ENCODE results near the gene DOCK1.
"Not testable (repeated sequence)": the region's sequence is repeated elsewhere in the genome, so short reads cannot be mapped to it uniquely, and the experiment has no call there.

Gene DOCK1

GRCh38 chr10:127279334-127279774 is 374.1 kb downstream of the DOCK1 start:
- DNase-seq (ENCODE audit: low read depth), result no peak

- no peak for DNase-seq (ENCODE audit: low read depth)
Observed at GRCh38 chr10:127280446-127280845, 375.2 kb downstream of the DOCK1 start.

- DNase-seq (ENCODE audit: low read depth), result no peak
Observed at GRCh38 chr10:127283017-127283416, 377.8 kb downstream of the DOCK1 start.

- no peak for DNase-seq (ENCODE audit: low read depth)
Observed at GRCh38 chr10:127283576-127283975, 378.3 kb downstream of the DOCK1 start.

- DNase-seq (ENCODE audit: low read depth), result no peak
Observed at GRCh38 chr10:127290850-127291249, 385.6 kb downstream of the DOCK1 start.

GRCh38 chr10:127291329-127291728 is 386.1 kb downstream of the DOCK1 start:
- DNase-seq (ENCODE audit: low read depth), result no peak

GRCh38 chr10:127292888-127293287 is 387.7 kb downstream of the DOCK1 start:
- DNase-seq (ENCODE audit: low read depth), result no peak

- no peak for DNase-seq (ENCODE audit: low read depth)
Observed at GRCh38 chr10:127293640-127294039, 388.4 kb downstream of the DOCK1 start.

GRCh38 chr10:127296696-127297095 is 391.5 kb downstream of the DOCK1 start:
- no peak for DNase-seq (ENCODE audit: low read depth)

- DNase-seq (ENCODE audit: low read depth), result peak; percentile 44
Observed at GRCh38 chr10:127298381-127298780, 393.2 kb downstream of the DOCK1 start.

GRCh38 chr10:127299192-127299591 is 394.0 kb downstream of the DOCK1 start:
- DNase-seq (ENCODE audit: low read depth), result not testable (repeated sequence)

GRCh38 chr10:127299956-127300689 is 394.9 kb downstream of the DOCK1 start:
- no peak for DNase-seq (ENCODE audit: low read depth)

- DNase-seq (ENCODE audit: low read depth), result no peak
Observed at GRCh38 chr10:127300868-127301321, 395.7 kb downstream of the DOCK1 start.

- no peak for DNase-seq (ENCODE audit: low read depth)
Observed at GRCh38 chr10:127302343-127302742, 397.1 kb downstream of the DOCK1 start.

GRCh38 chr10:127303105-127303504 is 397.9 kb downstream of the DOCK1 start:
- DNase-seq (ENCODE audit: low read depth), result no peak

GRCh38 chr10:127303746-127304145 is 398.5 kb downstream of the DOCK1 start:
- DNase-seq (ENCODE audit: low read depth), result no peak

- no peak for DNase-seq (ENCODE audit: low read depth)
Observed at GRCh38 chr10:127306479-127306878, 401.3 kb downstream of the DOCK1 start.

- no peak for DNase-seq (ENCODE audit: low read depth)
Observed at GRCh38 chr10:127307338-127307737, 402.1 kb downstream of the DOCK1 start.

- no peak for DNase-seq (ENCODE audit: low read depth)
Observed at GRCh38 chr10:127308031-127308430, 402.8 kb downstream of the DOCK1 start.

GRCh38 chr10:127309619-127310018 is 404.4 kb downstream of the DOCK1 start:
- not testable (repeated sequence) for DNase-seq (ENCODE audit: low read depth)

- no peak for DNase-seq (ENCODE audit: low read depth)
Observed at GRCh38 chr10:127310430-127310829, 405.2 kb downstream of the DOCK1 start.

GRCh38 chr10:127310923-127311322 is 405.7 kb downstream of the DOCK1 start:
- DNase-seq (ENCODE audit: low read depth), result no peak

GRCh38 chr10:127313996-127314700 is 408.9 kb downstream of the DOCK1 start:
- DNase-seq (ENCODE audit: low read depth), result no peak
